ENCODE measurements around the gene PTEN. TPM values are rescaled to one million over a fixed set of nuclear protein-coding genes. Genes with fewer than 3 reads are reported as not detected.

PTEN gene
- total RNA-seq, 4 donors from 2014 or later = 90.8 to 146 (median 112) TPM

DNA sequence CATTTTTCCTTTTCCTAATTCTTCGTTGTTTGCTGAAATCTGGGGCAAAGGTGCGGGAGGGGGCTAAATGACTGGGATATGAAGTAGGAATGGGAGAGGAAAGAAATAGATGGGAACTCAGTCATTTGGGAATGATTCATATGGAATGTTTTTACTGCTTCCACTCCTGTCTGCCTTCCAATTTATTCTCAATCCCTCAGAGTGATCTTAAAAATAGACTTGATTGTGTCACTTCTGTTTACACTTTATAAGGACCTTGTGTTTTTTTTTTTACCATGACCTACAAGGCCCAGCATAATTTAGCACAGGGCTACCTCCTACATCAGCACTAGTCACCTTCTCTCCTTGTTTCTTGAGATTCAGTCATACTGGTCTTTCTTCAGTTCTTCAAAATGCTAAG, 97.9 kb downstream of the PTEN start:
- Histone ChIP-seq H3K27me3 (no peaks in the 10 kb centered on the region), H3K4me3 (no peak overlapping the region), H3K36me3 (peaks cover 0 to 46% of the 10 kb centered on the region in 2 donors), H3K9me3 (no peaks in the 10 kb centered on the region), H3K4me1 (peaks cover 0 to 13% (median 0%) of the 10 kb centered on the region in 3 donors), H3K27ac (peak overlapping the region in 1 of 4 donors; percentile 26)
- peak; percentile 40 for TF ChIP-seq POLR2AphosphoS5 (IDR thresholded peaks at IDR 0.05)
- TF ChIP-seq POLR2A (IDR thresholded peaks at IDR 0.05) = no peak
- 41 to 45% methylated on average over 2 of the region's 2 CpGs for WGBS, 2 donors (ENCODE audit: low coverage in 1 of 2)
- ATAC-seq = no peak

DNA sequence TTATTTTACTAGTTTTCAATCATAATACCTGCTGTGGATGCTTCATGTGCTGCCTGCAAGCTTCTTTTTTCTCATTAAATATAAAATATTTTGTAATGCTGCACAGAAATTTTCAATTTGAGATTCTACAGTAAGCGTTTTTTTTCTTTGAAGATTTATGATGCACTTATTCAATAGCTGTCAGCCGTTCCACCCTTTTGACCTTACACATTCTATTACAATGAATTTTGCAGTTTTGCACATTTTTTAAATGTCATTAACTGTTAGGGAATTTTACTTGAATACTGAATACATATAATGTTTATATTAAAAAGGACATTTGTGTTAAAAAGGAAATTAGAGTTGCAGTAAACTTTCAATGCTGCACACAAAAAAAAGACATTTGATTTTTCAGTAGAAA, 103.0 kb downstream of the PTEN start:
- TF ChIP-seq EP300 (IDR thresholded peaks at IDR 0.05) (no peak), POLR2AphosphoS5 (IDR thresholded peaks at IDR 0.05) (no peak), POLR2A (IDR thresholded peaks at IDR 0.05) (no peak)
- TF ChIP-seq, protein P1, sequence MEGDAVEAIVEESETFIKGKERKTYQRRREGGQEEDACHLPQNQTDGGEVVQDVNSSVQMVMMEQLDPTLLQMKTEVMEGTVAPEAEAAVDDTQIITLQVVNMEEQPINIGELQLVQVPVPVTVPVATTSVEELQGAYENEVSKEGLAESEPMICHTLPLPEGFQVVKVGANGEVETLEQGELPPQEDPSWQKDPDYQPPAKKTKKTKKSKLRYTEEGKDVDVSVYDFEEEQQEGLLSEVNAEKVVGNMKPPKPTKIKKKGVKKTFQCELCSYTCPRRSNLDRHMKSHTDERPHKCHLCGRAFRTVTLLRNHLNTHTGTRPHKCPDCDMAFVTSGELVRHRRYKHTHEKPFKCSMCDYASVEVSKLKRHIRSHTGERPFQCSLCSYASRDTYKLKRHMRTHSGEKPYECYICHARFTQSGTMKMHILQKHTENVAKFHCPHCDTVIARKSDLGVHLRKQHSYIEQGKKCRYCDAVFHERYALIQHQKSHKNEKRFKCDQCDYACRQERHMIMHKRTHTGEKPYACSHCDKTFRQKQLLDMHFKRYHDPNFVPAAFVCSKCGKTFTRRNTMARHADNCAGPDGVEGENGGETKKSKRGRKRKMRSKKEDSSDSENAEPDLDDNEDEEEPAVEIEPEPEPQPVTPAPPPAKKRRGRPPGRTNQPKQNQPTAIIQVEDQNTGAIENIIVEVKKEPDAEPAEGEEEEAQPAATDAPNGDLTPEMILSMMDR (IDR thresholded peaks at IDR 0.05) = no peak
- no peak overlapping the region for H3K4me3 ChIP-seq
- peaks cover 0 to 2% (median 0%) of the 10 kb centered on the region in 3 donors for H3K4me1 ChIP-seq
- 35 to 44% methylated on average over 2 of the region's 2 CpGs for WGBS, 2 donors (ENCODE audit: low coverage in 1 of 2)
- H3K36me3 ChIP-seq = peaks cover 0 to 39% of the 10 kb centered on the region in 2 donors
- ATAC-seq = no peak
- H3K27ac ChIP-seq = no peak overlapping the region
- no peaks in the 10 kb centered on the region for H3K9me3 ChIP-seq
- H3K27me3 ChIP-seq = no peaks in the 10 kb centered on the region

DNA sequence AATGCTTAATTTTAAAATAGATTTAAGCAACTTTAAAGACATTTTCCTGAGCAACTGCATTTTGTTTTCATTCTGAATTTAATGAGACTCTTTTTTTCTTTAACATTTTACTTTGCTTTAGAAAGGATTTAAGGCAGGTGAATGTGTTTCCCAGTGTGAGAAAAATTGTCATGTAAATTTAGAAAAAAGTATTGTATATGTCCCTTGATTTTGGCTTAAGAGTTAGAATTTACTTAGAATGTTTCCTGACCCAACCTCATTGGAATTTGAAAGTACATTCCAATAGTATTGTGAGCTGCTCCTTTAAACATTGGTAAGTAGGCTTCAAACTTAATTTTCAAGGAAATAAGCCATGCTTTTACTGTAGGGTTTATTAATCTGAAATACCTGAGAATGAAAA, 110.2 kb downstream of the PTEN start:
- no peak for ATAC-seq

DNA sequence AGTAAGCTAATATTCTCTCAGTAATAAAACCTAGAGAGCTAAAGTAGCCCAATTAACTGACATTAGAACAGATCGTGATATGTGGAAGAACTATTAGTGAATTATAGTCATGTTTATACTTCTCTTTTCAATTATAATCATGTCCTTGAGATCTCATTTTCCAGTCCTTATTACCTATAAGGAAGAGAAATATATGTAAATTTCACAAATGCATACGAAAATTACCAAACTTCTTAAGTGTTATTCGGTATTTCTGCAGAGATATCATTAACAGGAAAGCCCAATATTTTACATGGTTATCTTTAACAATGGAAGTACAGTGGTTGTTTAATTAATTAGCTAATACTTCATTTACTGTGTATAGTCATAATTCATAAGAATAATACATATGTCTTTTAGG, 110.7 kb downstream of the PTEN start:
- Histone ChIP-seq H3K4me1 (no peaks in the 10 kb centered on the region), H3K36me3 (no peaks in the 10 kb centered on the region), H3K27ac (no peak overlapping the region), H3K9me3 (no peaks in the 10 kb centered on the region), H3K27me3 (no peaks in the 10 kb centered on the region), H3K4me3 (no peak overlapping the region)
- no peak for TF ChIP-seq EP300 (IDR thresholded peaks at IDR 0.05)
- TF ChIP-seq POLR2A (IDR thresholded peaks at IDR 0.05) = no peak
- no peak for TF ChIP-seq POLR2AphosphoS5 (IDR thresholded peaks at IDR 0.05)
- TF ChIP-seq, protein P1 (IDR thresholded peaks at IDR 0.05) = no peak
- no peak for ATAC-seq
- 77% methylated on average over 3 of the region's 3 CpGs for WGBS, 2 donors (ENCODE audit: low coverage in 1 of 2)

More for the DNA sequence above, 110.2 kb downstream of the PTEN start:
- H3K36me3 ChIP-seq = no peaks in the 10 kb centered on the region
- no peak for TF ChIP-seq EP300 (IDR thresholded peaks at IDR 0.05)
- H3K4me1 ChIP-seq = no peaks in the 10 kb centered on the region
- H3K4me3 ChIP-seq = no peak overlapping the region
- no peaks in the 10 kb centered on the region for H3K9me3 ChIP-seq
- H3K27me3 ChIP-seq = no peaks in the 10 kb centered on the region
- no peak overlapping the region for H3K27ac ChIP-seq

DNA sequence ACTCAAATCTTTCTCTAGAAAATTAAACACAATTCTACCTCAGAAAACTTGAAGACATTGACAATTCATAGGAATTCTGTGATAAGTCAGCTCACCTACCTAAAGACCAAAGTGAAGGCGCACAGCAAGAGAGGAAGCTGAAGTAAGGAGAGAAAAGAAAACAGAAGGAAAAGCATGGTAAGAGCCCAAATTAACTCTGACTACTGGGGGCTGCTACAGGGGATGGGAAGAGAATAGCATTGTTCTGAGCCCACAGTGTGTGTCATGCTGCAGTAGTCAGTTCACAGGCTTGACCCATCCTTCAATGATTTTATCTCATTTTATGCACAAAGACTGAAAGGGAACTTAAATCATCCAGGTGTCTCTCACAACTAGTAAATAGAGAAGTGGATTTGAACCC, 111.3 kb downstream of the PTEN start:
- ATAC-seq = no peak
- TF ChIP-seq POLR2A (IDR thresholded peaks at IDR 0.05) (no peak), EP300 (IDR thresholded peaks at IDR 0.05) (no peak), POLR2AphosphoS5 (IDR thresholded peaks at IDR 0.05) (no peak)
- TF ChIP-seq, protein P1 (IDR thresholded peaks at IDR 0.05) = no peak
- no peaks in the 10 kb centered on the region for H3K4me1 ChIP-seq
- H3K9me3 ChIP-seq = no peaks in the 10 kb centered on the region
- WGBS, 2 donors (ENCODE audit: low coverage in 1 of 2) = 57 to 67% methylated on average over 1 of the region's 1 CpG
- H3K4me3 ChIP-seq = no peak overlapping the region
- H3K27me3 ChIP-seq = no peaks in the 10 kb centered on the region
- no peak overlapping the region for H3K27ac ChIP-seq
- no peaks in the 10 kb centered on the region for H3K36me3 ChIP-seq

DNA sequence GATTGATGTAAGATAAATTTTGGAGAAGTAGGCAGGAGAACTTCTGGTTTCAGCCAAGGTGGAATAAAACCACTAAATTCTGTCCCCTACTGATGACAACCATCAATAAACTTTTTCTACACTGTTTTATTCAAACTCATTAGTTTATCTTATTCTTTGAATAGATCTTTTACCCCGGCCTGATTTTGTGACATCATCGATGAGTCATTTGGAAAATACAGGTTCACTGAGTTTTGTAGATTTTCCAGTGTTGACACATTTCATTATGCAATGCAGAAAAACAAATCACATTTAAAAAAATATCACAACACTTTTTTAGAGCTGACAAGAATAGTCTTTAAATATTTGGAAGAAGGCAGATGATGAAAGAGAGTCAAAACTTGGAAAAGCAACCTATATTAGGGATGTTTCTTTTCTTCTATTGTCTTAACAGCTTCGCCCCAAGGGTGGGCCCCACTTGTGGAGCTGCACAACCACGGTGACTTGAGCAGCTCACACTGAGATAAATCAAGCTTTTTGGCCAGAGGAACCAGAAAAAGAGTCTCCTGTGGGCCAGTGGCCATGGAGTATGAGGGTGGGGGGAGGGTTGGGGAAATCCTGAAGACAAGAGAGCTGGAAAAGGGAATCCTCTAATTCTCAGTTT, 112.8 kb downstream of the PTEN start:
- no peak overlapping the region for H3K4me3 ChIP-seq
- no peaks in the 10 kb centered on the region for H3K4me1 ChIP-seq
- TF ChIP-seq, protein P1 (IDR thresholded peaks at IDR 0.05) = no peak
- TF ChIP-seq POLR2A (IDR thresholded peaks at IDR 0.05) = no peak
- no peak for TF ChIP-seq POLR2AphosphoS5 (IDR thresholded peaks at IDR 0.05)
- TF ChIP-seq EP300 (IDR thresholded peaks at IDR 0.05) = no peak
- WGBS, 2 donors (ENCODE audit: low coverage in 1 of 2) = 55 to 84% methylated on average over 4 of the region's 4 CpGs
- no peaks in the 10 kb centered on the region for H3K27me3 ChIP-seq
- no peaks in the 10 kb centered on the region for H3K36me3 ChIP-seq
- ATAC-seq = no peak
- H3K9me3 ChIP-seq = no peaks in the 10 kb centered on the region
- no peak overlapping the region for H3K27ac ChIP-seq

All from gastroesophageal sphincter (tissue), 4 donors.